Ectodermal cell (in vitro differentiated cells): Measurements from ENCODE around the gene HJV. TPM values are rescaled to one million over a fixed set of nuclear protein-coding genes. Genes with fewer than 3 reads are reported as not detected.
"Not testable (repeated sequence)": the region's sequence is repeated elsewhere in the genome, so short reads cannot be mapped to it uniquely, and the experiment has no call there.

Source experiments
- H3K27ac ChIP-seq: 2 replicates; pipeline ENCODE4 v1.7.0; 2013; ENCODE audit warnings: mild to moderate bottlenecking, low read depth, low read length; ENCODE audit not compliant: insufficient read depth, poor library complexity, severe bottlenecking
- H3K27me3 ChIP-seq: 2 replicates; pipeline ENCODE4 v1.7.0; 2013; ENCODE audit warnings: mild to moderate bottlenecking, low read length; ENCODE audit not compliant: insufficient read depth, control insufficient read depth, poor library complexity, severe bottlenecking
- H3K36me3 ChIP-seq: one replicate; pipeline ENCODE4 v1.7.0; 2013; ENCODE audit warnings: low read length; ENCODE audit not compliant: control insufficient read depth, insufficient read depth
- H3K4me1 ChIP-seq: one replicate; pipeline ENCODE4 v1.7.0; 2013; ENCODE audit warnings: low read length; ENCODE audit not compliant: control insufficient read depth, insufficient read depth
- H3K4me3 ChIP-seq: 2 replicates; pipeline ENCODE4 v1.7.0; 2013; ENCODE audit warnings: low read depth, low read length, control low read depth; ENCODE audit not compliant: insufficient read depth
- H3K9me3 ChIP-seq: 2 replicates; pipeline ENCODE4 v1.7.0; 2013; ENCODE audit warnings: mild to moderate bottlenecking, low read length, moderate library complexity; ENCODE audit not compliant: control insufficient read depth
- WGBS, 2 experiments: methylation state at CpG; one replicate each; pipeline ENCODE4 v1.1.7; 2013; ENCODE audit warnings: missing lambda C conversion rate in 2 of 2; 5-methylcytosine and 5-hydroxymethylcytosine counted together
- polyA plus RNA-seq, 4 experiments: library from polyadenylated mRNA; stranded (reverse); fragments of 50-300 nt; gene quantifications; one replicate each; pipeline ENCODE4 v1.2.3, GENCODE V29; 2013

HJV gene
- polyA plus RNA-seq (2013, experiment 1 of 4), result not detected
- polyA plus RNA-seq (2013, experiment 2 of 4), result not detected
- not detected for polyA plus RNA-seq (2013, experiment 3 of 4)
- polyA plus RNA-seq (2013, experiment 4 of 4), result not detected

GRCh38 chr1:146021622-146022402 is at the start of gene HJV:
HJV (minus strand) TSS chr1:146021735; CDS start chr1:146020231, 1,504 bp downstream.
- Histone ChIP-seq H3K27ac (no peak within 1 kb of the TSS), H3K27me3 (peaks cover 49% of the 10 kb centered on the region), H3K4me3 (no peak within 1 kb of the TSS), H3K9me3 (no peaks in the 10 kb centered on the region), H3K36me3 (no peaks in the 10 kb centered on the region), H3K4me1 (no peaks in the 10 kb centered on the region)
- 88 to 90% methylated on average over 5 of the region's 5 CpGs for WGBS, 2 experiments

GRCh38 chr1:146059148-146059547 is 37.6 kb upstream of the HJV start:
- H3K9me3 ChIP-seq, H3K4me1 ChIP-seq, H3K36me3 ChIP-seq, H3K4me3 ChIP-seq, H3K27ac ChIP-seq, H3K27me3 ChIP-seq: not testable (repeated sequence)
- WGBS, 2 experiments, result 92 to 100% methylated on average over 3 of the region's 5 CpGs

- H3K27ac ChIP-seq, result peak overlapping the region; percentile 96
- H3K4me1 ChIP-seq, H3K9me3 ChIP-seq, H3K36me3 ChIP-seq, H3K27me3 ChIP-seq: not testable (repeated sequence)
- H3K4me3 ChIP-seq, result peak overlapping the region; percentile 31
- WGBS, 2 experiments, result 4 to 6% methylated on average over 45 to 47 of the region's 47 CpGs
Observed at GRCh38 chr1:146051852-146052676, 30.5 kb upstream of the HJV start.

GRCh38 chr1:146051452-146051851 is 29.9 kb upstream of the HJV start:
- WGBS, 2 experiments, result 69 to 80% methylated on average over 14 to 15 of the region's 15 CpGs
- H3K4me3 ChIP-seq, result peak overlapping the region; percentile 24
- no peaks in the 10 kb centered on the region for H3K36me3 ChIP-seq

GRCh38 chr1:146050652-146050963 is 29.1 kb upstream of the HJV start:
- H3K4me3 ChIP-seq, H3K27ac ChIP-seq: not testable (repeated sequence)
- WGBS, 2 experiments, result 96 to 97% methylated on average over 2 to 3 of the region's 3 CpGs

More at GRCh38 chr1:146051452-146051851, 29.9 kb upstream of the HJV start:
- H3K4me1 ChIP-seq, result no peaks in the 10 kb centered on the region
- H3K9me3 ChIP-seq, result no peaks in the 10 kb centered on the region
- H3K27me3 ChIP-seq, result no peaks in the 10 kb centered on the region
- peak overlapping the region; percentile 96 for H3K27ac ChIP-seq

GRCh38 chr1:146049866-146050651 is 28.5 kb upstream of the HJV start:
- not testable (repeated sequence) for H3K27me3 ChIP-seq, H3K4me1 ChIP-seq, H3K4me3 ChIP-seq, H3K27ac ChIP-seq, H3K36me3 ChIP-seq, H3K9me3 ChIP-seq
- 92 to 94% methylated on average over 12 of the region's 12 CpGs for WGBS, 2 experiments

More at GRCh38 chr1:146050652-146050963, 29.1 kb upstream of the HJV start:
- not testable (repeated sequence) for H3K9me3 ChIP-seq, H3K4me1 ChIP-seq, H3K27me3 ChIP-seq, H3K36me3 ChIP-seq

GRCh38 chr1:146049436-146049835 is 27.9 kb upstream of the HJV start:
- Histone ChIP-seq H3K27me3 (no peaks in the 10 kb centered on the region), H3K36me3 (no peaks in the 10 kb centered on the region), H3K9me3 (no peaks in the 10 kb centered on the region), H3K4me3 (no peak overlapping the region), H3K27ac (no peak overlapping the region), H3K4me1 (no peaks in the 10 kb centered on the region)
- WGBS, 2 experiments, result 92 to 93% methylated on average over 27 of the region's 27 CpGs

- WGBS, 2 experiments, result 82% methylated on average over 6 to 8 of the region's 8 CpGs
- not testable (repeated sequence) for H3K27ac ChIP-seq, H3K9me3 ChIP-seq, H3K36me3 ChIP-seq, H3K4me3 ChIP-seq, H3K27me3 ChIP-seq, H3K4me1 ChIP-seq
Observed at GRCh38 chr1:146048514-146049115, 27.1 kb upstream of the HJV start.

GRCh38 chr1:146046664-146047063 is 25.1 kb upstream of the HJV start:
- Histone ChIP-seq H3K36me3 (no peaks in the 10 kb centered on the region), H3K27me3 (no peaks in the 10 kb centered on the region), H3K27ac (no peak overlapping the region), H3K4me3 (no peak overlapping the region), H3K4me1 (no peaks in the 10 kb centered on the region), H3K9me3 (no peaks in the 10 kb centered on the region)
- WGBS, 2 experiments, result 91 to 95% methylated on average over 1 of the region's 1 CpG
